Type B pancreatic cell (in vitro differentiated cells): Measurements from ENCODE around the gene ACOT9. TPM values are rescaled to one million over a fixed set of nuclear protein-coding genes. Genes with fewer than 3 reads are reported as not detected.

Experiments
- DNase-seq: peaks from one replicate; pipeline ENCODE4 v3.0.0; 2021; ENCODE audit warnings: mixed read lengths; ENCODE audit not compliant: unreplicated experiment; ENCODE audit errors: extremely low spot score
- H3K27ac Mint-ChIP-seq: 2 replicates; pipeline ENCODE4 v1.8.0; 2021; ENCODE audit warnings: mild to moderate bottlenecking, mixed read lengths
- H3K27me3 Mint-ChIP-seq: 2 replicates; pipeline ENCODE4 v1.8.0; 2021; ENCODE audit warnings: mixed read lengths
- H3K36me3 Mint-ChIP-seq: 2 replicates; pipeline ENCODE4 v1.8.0; 2021; ENCODE audit warnings: mixed read lengths
- H3K4me1 Mint-ChIP-seq: one replicate; pipeline ENCODE4 v1.8.0; 2021; ENCODE audit warnings: mixed read lengths; ENCODE audit not compliant: unreplicated experiment
- H3K4me3 Mint-ChIP-seq: 2 replicates; pipeline ENCODE4 v1.8.0; 2021; ENCODE audit warnings: mild to moderate bottlenecking, mixed read lengths
- H3K9me3 Mint-ChIP-seq: 2 replicates; pipeline ENCODE4 v1.8.0; 2021; ENCODE audit warnings: mixed read lengths
- long read RNA-seq: library from polyadenylated mRNA; unstranded; transcript quantifications from one replicate; pipeline ENCODE4 v2.0.0, GENCODE V29; 2020
- total RNA-seq: library from RNA; stranded (reverse); gene quantifications from 2 replicates; pipeline ENCODE4 v1.2.1, GENCODE V29; 2021; ENCODE audit warnings: low replicate concordance
- TF ChIP-seq, protein P1 (sequence below): fragments of 200-600 bp; sonication (generic); conservative IDR thresholded peaks from 2 replicates; pipeline ENCODE4 v1.5.0; 2021; ENCODE audit warnings: antibody characterized with exemption, mild to moderate bottlenecking

The ACOT9 gene, protein sequence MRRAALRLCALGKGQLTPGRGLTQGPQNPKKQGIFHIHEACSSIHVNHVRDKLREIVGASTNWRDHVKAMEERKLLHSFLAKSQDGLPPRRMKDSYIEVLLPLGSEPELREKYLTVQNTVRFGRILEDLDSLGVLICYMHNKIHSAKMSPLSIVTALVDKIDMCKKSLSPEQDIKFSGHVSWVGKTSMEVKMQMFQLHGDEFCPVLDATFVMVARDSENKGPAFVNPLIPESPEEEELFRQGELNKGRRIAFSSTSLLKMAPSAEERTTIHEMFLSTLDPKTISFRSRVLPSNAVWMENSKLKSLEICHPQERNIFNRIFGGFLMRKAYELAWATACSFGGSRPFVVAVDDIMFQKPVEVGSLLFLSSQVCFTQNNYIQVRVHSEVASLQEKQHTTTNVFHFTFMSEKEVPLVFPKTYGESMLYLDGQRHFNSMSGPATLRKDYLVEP
- 37.9 and 51.2 TPM in 2 replicates for total RNA-seq
- long read RNA-seq, transcript ACOT9-201 (15 exons, 1,675 nt) = major isoform, 181 of 239 reads
- long read RNA-seq, transcript ACOT9-204 (16 exons, 3,117 nt) = minor isoform, 13 of 239 reads
- long read RNA-seq, partial matches to known transcripts = 20 of 239 reads
- long read RNA-seq, other reads (novel, unspliced or antisense) = 24 of 239 reads

- Mint-ChIP-seq H3K27ac (peak within 1 kb of the TSS; percentile 96), H3K9me3 (no peaks in the 10 kb centered on the region), H3K4me1 (peaks cover 4% of the 10 kb centered on the region), H3K4me3 (peak within 1 kb of the TSS; percentile 90), H3K36me3 (peaks cover 4% of the 10 kb centered on the region), H3K27me3 (no peaks in the 10 kb centered on the region)
- peak; percentile 89 for DNase-seq
- TF ChIP-seq, protein P1, sequence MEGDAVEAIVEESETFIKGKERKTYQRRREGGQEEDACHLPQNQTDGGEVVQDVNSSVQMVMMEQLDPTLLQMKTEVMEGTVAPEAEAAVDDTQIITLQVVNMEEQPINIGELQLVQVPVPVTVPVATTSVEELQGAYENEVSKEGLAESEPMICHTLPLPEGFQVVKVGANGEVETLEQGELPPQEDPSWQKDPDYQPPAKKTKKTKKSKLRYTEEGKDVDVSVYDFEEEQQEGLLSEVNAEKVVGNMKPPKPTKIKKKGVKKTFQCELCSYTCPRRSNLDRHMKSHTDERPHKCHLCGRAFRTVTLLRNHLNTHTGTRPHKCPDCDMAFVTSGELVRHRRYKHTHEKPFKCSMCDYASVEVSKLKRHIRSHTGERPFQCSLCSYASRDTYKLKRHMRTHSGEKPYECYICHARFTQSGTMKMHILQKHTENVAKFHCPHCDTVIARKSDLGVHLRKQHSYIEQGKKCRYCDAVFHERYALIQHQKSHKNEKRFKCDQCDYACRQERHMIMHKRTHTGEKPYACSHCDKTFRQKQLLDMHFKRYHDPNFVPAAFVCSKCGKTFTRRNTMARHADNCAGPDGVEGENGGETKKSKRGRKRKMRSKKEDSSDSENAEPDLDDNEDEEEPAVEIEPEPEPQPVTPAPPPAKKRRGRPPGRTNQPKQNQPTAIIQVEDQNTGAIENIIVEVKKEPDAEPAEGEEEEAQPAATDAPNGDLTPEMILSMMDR = no peak
Measured at GRCh38 chrX:23742697-23743622, at the start of gene ACOT9. TSS of gene ACOT9 (minus strand) at chrX:23743276. CDS start at chrX:23743144, 132 bp downstream.

- no peaks in the 10 kb centered on the region for H3K27me3 Mint-ChIP-seq
- H3K27ac Mint-ChIP-seq = peak overlapping the region; percentile 65
- H3K9me3 Mint-ChIP-seq = no peaks in the 10 kb centered on the region
- peak overlapping the region; percentile 3 for H3K4me3 Mint-ChIP-seq
- peaks cover 19% of the 10 kb centered on the region for H3K36me3 Mint-ChIP-seq
- H3K4me1 Mint-ChIP-seq = peaks cover 32% of the 10 kb centered on the region
- TF ChIP-seq, protein P1 = no peak
- DNase-seq = no peak
Measured at GRCh38 chrX:23790155-23790497, 47.0 kb upstream of the ACOT9 start.

- H3K4me3 Mint-ChIP-seq = peak overlapping the region; percentile 13
- H3K9me3 Mint-ChIP-seq = no peaks in the 10 kb centered on the region
- H3K36me3 Mint-ChIP-seq = peaks cover 23% of the 10 kb centered on the region
- DNase-seq = no peak
- TF ChIP-seq, protein P1 = no peak
- peaks cover 32% of the 10 kb centered on the region for H3K4me1 Mint-ChIP-seq
- H3K27me3 Mint-ChIP-seq = no peaks in the 10 kb centered on the region
- H3K27ac Mint-ChIP-seq = peak overlapping the region; percentile 65
Measured at GRCh38 chrX:23789386-23790154, 46.5 kb upstream of the ACOT9 start.

DNA sequence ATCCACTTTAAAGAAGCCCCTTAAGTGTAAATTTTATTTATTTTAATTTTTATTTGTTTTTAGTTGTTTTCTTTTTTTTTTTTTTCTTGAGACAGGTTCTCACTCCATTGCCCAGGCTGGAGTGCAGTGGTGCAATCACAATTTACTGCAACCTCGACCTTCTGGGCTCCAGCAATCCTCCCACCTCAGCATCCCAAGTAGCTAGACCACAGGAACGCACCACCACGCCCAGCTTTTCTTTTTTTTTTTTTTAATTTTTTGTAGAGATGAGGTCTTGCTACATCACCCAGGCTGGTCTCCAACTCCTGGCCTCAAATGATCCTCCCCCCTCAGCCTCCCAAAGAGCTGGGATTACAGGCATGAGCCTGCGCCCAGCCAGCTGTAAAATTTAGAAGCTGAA, 45.9 kb upstream of the ACOT9 start:
- TF ChIP-seq, protein P1 = no peak
- no peaks in the 10 kb centered on the region for H3K27me3 Mint-ChIP-seq
- no peaks in the 10 kb centered on the region for H3K9me3 Mint-ChIP-seq
- H3K27ac Mint-ChIP-seq = no peak overlapping the region
- no peak overlapping the region for H3K4me3 Mint-ChIP-seq
- peaks cover 38% of the 10 kb centered on the region for H3K4me1 Mint-ChIP-seq
- peaks cover 30% of the 10 kb centered on the region for H3K36me3 Mint-ChIP-seq
- DNase-seq = no peak

DNA sequence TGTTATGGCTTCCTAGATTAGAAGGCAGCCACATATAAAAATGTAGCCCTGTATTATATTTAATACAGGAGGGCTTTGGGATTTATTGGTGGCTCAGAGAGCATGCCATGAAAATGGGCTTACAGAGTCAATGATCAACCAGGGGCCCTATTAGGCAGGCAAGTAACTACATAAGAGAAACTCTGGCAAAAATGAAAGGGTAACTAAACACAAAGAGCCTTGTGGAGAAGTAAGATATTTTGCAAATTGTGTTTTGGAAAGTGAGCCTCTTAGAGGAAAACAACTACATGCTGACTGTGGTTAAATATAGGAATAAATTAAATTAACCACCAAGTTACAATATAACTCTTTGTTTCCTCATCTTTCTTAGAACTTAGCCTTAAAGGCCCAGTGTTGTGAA, 45.4 kb upstream of the ACOT9 start:
- Mint-ChIP-seq H3K27ac (peak overlapping the region; percentile 72), H3K4me1 (peaks cover 41% of the 10 kb centered on the region)

More for the DNA sequence above, 45.4 kb upstream of the ACOT9 start:
- TF ChIP-seq, protein P1 = no peak
- no peak for DNase-seq
- Mint-ChIP-seq H3K4me3 (peak overlapping the region; percentile 4), H3K36me3 (peaks cover 33% of the 10 kb centered on the region), H3K9me3 (no peaks in the 10 kb centered on the region), H3K27me3 (no peaks in the 10 kb centered on the region)
